ENCODE measurements around the gene CACNA1C.

- TF ChIP-seq POLR2A (IDR thresholded peaks at IDR 0.05; ENCODE audit: low read depth, low read length) (no peak), POLR2AphosphoS5 (IDR thresholded peaks at IDR 0.05; ENCODE audit: low read depth, low read length) (no peak)
These were observed 540.3 kb downstream of the CACNA1C start for GRCh38 chr12:2593045-2593444.

All from GM12891 (cell line).